DOHH2 (cell line): Measurements from ENCODE around the gene CBLC.

Experiments
- EZH2phosphoT487 ChIP-seq: fragments of 200-600 bp; sonication (generic); IDR thresholded peaks from 2 replicates; pipeline ENCODE4 v1.6.1; 2017; ENCODE audit warnings: borderline replicate concordance, mild to moderate bottlenecking, antibody characterized with exemption, low read length, moderate library complexity, mixed read lengths
- TF ChIP-seq, protein P1 (sequence below): fragments of 200-600 bp; sonication (generic); IDR thresholded peaks from one replicate; pipeline ENCODE4 v1.5.1; 2014; ENCODE audit warnings: antibody characterized with exemption, mild to moderate bottlenecking, low read depth, low read length; ENCODE audit not compliant: poor library complexity, severe bottlenecking

DNA sequence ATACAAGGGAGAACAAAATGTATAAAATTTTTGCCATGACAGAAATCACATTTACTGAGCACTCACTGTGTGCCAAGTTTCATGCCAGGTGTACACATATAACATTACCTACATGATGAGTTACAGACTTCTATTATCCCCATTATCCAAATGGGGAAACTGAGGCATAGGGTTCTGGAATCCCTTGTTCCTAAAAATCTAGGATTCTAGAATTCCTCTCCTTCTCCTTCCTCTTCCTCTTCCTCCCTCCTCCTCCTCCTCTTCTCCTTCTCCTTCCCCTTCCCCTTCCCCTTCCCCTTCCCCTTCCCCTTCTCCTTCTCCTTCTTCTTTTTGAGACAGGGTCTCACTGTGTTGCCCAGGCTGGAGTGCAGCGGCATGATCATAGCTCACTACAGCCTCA is 43.3 kb upstream of the CBLC start:
- TF ChIP-seq, protein P1, sequence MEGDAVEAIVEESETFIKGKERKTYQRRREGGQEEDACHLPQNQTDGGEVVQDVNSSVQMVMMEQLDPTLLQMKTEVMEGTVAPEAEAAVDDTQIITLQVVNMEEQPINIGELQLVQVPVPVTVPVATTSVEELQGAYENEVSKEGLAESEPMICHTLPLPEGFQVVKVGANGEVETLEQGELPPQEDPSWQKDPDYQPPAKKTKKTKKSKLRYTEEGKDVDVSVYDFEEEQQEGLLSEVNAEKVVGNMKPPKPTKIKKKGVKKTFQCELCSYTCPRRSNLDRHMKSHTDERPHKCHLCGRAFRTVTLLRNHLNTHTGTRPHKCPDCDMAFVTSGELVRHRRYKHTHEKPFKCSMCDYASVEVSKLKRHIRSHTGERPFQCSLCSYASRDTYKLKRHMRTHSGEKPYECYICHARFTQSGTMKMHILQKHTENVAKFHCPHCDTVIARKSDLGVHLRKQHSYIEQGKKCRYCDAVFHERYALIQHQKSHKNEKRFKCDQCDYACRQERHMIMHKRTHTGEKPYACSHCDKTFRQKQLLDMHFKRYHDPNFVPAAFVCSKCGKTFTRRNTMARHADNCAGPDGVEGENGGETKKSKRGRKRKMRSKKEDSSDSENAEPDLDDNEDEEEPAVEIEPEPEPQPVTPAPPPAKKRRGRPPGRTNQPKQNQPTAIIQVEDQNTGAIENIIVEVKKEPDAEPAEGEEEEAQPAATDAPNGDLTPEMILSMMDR = no peak
- no peak for TF ChIP-seq EZH2phosphoT487
